K562 (cell line): ENCODE results near the gene ZFTA. TPM values are rescaled to one million over a fixed set of nuclear protein-coding genes. Genes with fewer than 3 reads are reported as not detected.

Experiments
- CEBPZ ChIP-seq: fragments of 150-350 bp; IDR thresholded peaks from 2 replicates; pipeline ENCODE4 v1.6.1; 2014; ENCODE audit warnings: low read depth, mild to moderate bottlenecking, low read length, borderline replicate concordance
- EZH2 ChIP-seq: IDR thresholded peaks from 2 replicates; pipeline ENCODE4 v1.6.1; 2012; ENCODE audit warnings: low read depth, mild to moderate bottlenecking, inconsistent platforms, low read length, borderline replicate concordance
- FOSL1 ChIP-seq: fragments of 200-800 bp; sonication (Bioruptor generic); conservative IDR thresholded peaks from 2 replicates; pipeline ENCODE4 v1.6.1; 2016; ENCODE audit warnings: missing genetic modification characterization, missing compliant biosample characterization
- FOXA3 ChIP-seq, 2 experiments: fragments of 450-650 bp in 1 of 2; sonication (generic) in 1 of 2; formaldehyde crosslinking; IDR thresholded peaks in 1 of 2; conservative IDR thresholded peaks in 1 of 2; 2 replicates each; pipeline versions ENCODE4 v1.4.0 to v1.8.0; 2020 to 2022; ENCODE audit warnings: mild to moderate bottlenecking in 2 of 2, missing genetic modification reagents in 1 of 2
- FOXK1 ChIP-seq: sonication (generic); formaldehyde crosslinking; IDR thresholded peaks from 2 replicates; pipeline ENCODE4 v1.8.0; 2022; ENCODE audit warnings: missing genetic modification reagents, mild to moderate bottlenecking, borderline replicate concordance
- FOXK2 ChIP-seq, 2 experiments: fragments of 450-650 bp; IDR thresholded peaks in 1 of 2; conservative IDR thresholded peaks in 1 of 2; 2 replicates each; pipeline ENCODE4 v1.6.1; 2016; ENCODE audit warnings: low read depth in 2 of 2, mild to moderate bottlenecking in 1 of 2
- ID3 ChIP-seq, 2 experiments: fragments of 250-450 bp in 1 of 2; fragments of 450-650 bp in 1 of 2; sonication (Bioruptor Pico) in 1 of 2; IDR thresholded peaks; 2 replicates each; pipeline versions ENCODE4 v1.6.1 to v1.8.0; 2016 to 2021; ENCODE audit warnings: mild to moderate bottlenecking in 2 of 2, moderate library complexity in 2 of 2, missing compliant biosample characterization in 1 of 2, missing genetic modification characterization in 1 of 2
- L3MBTL2 ChIP-seq: fragments of 450-650 bp; IDR thresholded peaks from 2 replicates; pipeline ENCODE4 v1.6.1; 2016; ENCODE audit warnings: mild to moderate bottlenecking, moderate library complexity
- NFYB ChIP-seq: IDR thresholded peaks from 2 replicates; pipeline ENCODE4 v1.6.1; 2011; ENCODE audit warnings: mild to moderate bottlenecking, moderate library complexity; ENCODE audit not compliant: insufficient read length; ENCODE audit errors: extremely low read depth
- NR2C2 ChIP-seq, 2 experiments: fragments of 200-800 bp in 1 of 2; sonication (Bioruptor generic) in 1 of 2; sonication (generic) in 1 of 2; formaldehyde crosslinking in 1 of 2; IDR thresholded peaks; 2 replicates each; pipeline versions ENCODE4 v1.6.1 to v1.8.0; 2016 to 2022; ENCODE audit warnings: mild to moderate bottlenecking in 1 of 2, missing compliant biosample characterization in 1 of 2, missing genetic modification characterization in 1 of 2, missing genetic modification reagents in 1 of 2
- NR4A1 ChIP-seq, 2 experiments: fragments of 250-450 bp in 1 of 2; fragments of 450-650 bp in 1 of 2; sonication (Bioruptor Pico) in 1 of 2; IDR thresholded peaks; 2 replicates each; pipeline versions ENCODE4 v1.4.0 to v1.6.1; 2016 to 2020; ENCODE audit warnings: mild to moderate bottlenecking in 2 of 2, missing compliant biosample characterization in 1 of 2, missing genetic modification characterization in 1 of 2, moderate library complexity in 1 of 2
- RBM15 ChIP-seq: fragments of 200-400 bp; formaldehyde crosslinking; IDR thresholded peaks from 2 replicates; pipeline ENCODE4 v1.6.1; 2018; ENCODE audit warnings: mild to moderate bottlenecking, low read length, moderate library complexity; ENCODE audit not compliant: insufficient read depth
- SFPQ ChIP-seq: fragments of 200-400 bp; formaldehyde crosslinking; IDR thresholded peaks from 2 replicates; pipeline ENCODE4 v1.6.1; 2017; ENCODE audit warnings: mild to moderate bottlenecking, low read depth, low read length, moderate library complexity
- TAL1 ChIP-seq: fragments of 450-650 bp; IDR thresholded peaks from 2 replicates; pipeline ENCODE4 v1.6.1; 2016; ENCODE audit warnings: mild to moderate bottlenecking
- TRIM24 ChIP-seq, 2 experiments: fragments of 450-650 bp; IDR thresholded peaks; 2 replicates each; pipeline ENCODE4 v1.6.1; 2016
- ZFP30 ChIP-seq: fragments of 250-450 bp; sonication (Bioruptor Pico); IDR thresholded peaks from 2 replicates; pipeline ENCODE4 v1.8.0; 2022; ENCODE audit warnings: moderate library complexity, mild to moderate bottlenecking, inconsistent platforms, borderline replicate concordance
- ZKSCAN3 ChIP-seq: fragments of 250-450 bp; sonication (Bioruptor Pico); IDR thresholded peaks from 2 replicates; pipeline ENCODE4 v1.4.0; 2020
- polyA plus RNA-seq, 8 experiments: library from polyadenylated mRNA; depleted of rRNA in 4 of 8; stranded (reverse) in 5 of 8; unstranded in 3 of 8; fragments of >200 nt; fragmentation: Nextera tagmentation in 2 of 8; fragmentation: Illumina TruSeq in 1 of 8; extraction: Ambion mirVana in 2 of 8; extraction: Trizol in 1 of 8; gene quantifications; 2 replicates each; pipeline versions ENCODE4 v1.2.1 to v1.2.3, GENCODE V29; 2011 to 2014; ENCODE audit warnings: inconsistent platforms in 1 of 8, missing spikeins in 1 of 8
- total RNA-seq, 7 experiments: library from RNA; depleted of rRNA in 6 of 7; stranded (reverse); fragments of >200 nt in 6 of 7; fragmentation: Illumina TruSeq in 2 of 7; extraction: Trizol in 2 of 7; gene quantifications; 2 replicates each; pipeline versions ENCODE4 v1.2.1 to v1.2.3, GENCODE V29; 2011 to 2021; ENCODE audit warnings: low replicate concordance in 1 of 7

The ZFTA gene
- total and polyA plus RNA-seq, 9 of the 15 experiments (the other 6 are each of a cell fraction or from before 2014, with no cell fraction given) = 0.45 to 12.3 (median 2.9) TPM

GRCh38 chr11:63745304-63746170 is 23.0 kb downstream of the ZFTA start (continued):
- no peak for TF ChIP-seq RBM15
- no peak for TF ChIP-seq SFPQ
- no peak for TF ChIP-seq NR2C2 (CRISPR knock-in tag; IDR thresholded peaks at IDR 0.05)
- no peak for TF ChIP-seq NR2C2 (tag; IDR thresholded peaks at IDR 0.05)
- no peak for TF ChIP-seq TAL1
- peak; percentile 37 to 41; a peak in 1 of 4 replicates for TF ChIP-seq FOXA3 (CRISPR knock-in tag; conservative IDR thresholded peaks at IDR 0.05 in 1 of 2, IDR thresholded peaks at IDR 0.05 in 1 of 2)
- no peak for TF ChIP-seq CEBPZ
- peak; percentile 68 to 76 for TF ChIP-seq FOXK2 (conservative IDR thresholded peaks at IDR 0.05 in 1 of 2, IDR thresholded peaks at IDR 0.05 in 1 of 2; ENCODE audit: low read depth in 2 of 2)
- TF ChIP-seq FOXK1 (CRISPR knock-in tag) = 0 out of 2 replicates have a peak, but pooled peaks have one; percentile 36
- TF ChIP-seq NR4A1 (CRISPR knock-in tag; IDR thresholded peaks at IDR 0.05) = peak; percentile 45; the same call in 1 of the 2 replicates
- TF ChIP-seq NR4A1 (tag; IDR thresholded peaks at IDR 0.05) = no peak
- no peak for TF ChIP-seq TRIM24 (IDR thresholded peaks at IDR 0.05)
- TF ChIP-seq ID3 (CRISPR knock-in tag; IDR thresholded peaks at IDR 0.05) = no peak
- TF ChIP-seq ID3 (tag; IDR thresholded peaks at IDR 0.05) = 0 out of 2 replicates have a peak, but pooled peaks have one; percentile 32
- no peak for TF ChIP-seq FOSL1 (tag)
- TF ChIP-seq EZH2 = no peak
- no peak for TF ChIP-seq ZKSCAN3 (CRISPR knock-in tag)
- TF ChIP-seq ZFP30 = no peak
- no peak for TF ChIP-seq NFYB
- 0 out of 2 replicates have a peak, but pooled peaks have one; percentile 5 for TF ChIP-seq L3MBTL2
